GM18867 (cell line): ENCODE measurements around the gene ZNF700.
A peak's percentile ranks its signal among the peaks of the same experiment; 100 is the strongest.
"Not testable (repeated sequence)": the region's sequence is repeated elsewhere in the genome, so short reads cannot be mapped to it uniquely, and the experiment has no call there.

Experiments
- ATAC-seq: cut with Tn5 transposase; IDR thresholded peaks from one replicate; pipeline ENCODE4 v1.9.1; 2021; ENCODE audit warnings: mild to moderate bottlenecking, moderate library complexity; ENCODE audit not compliant: unreplicated experiment

ZNF700 gene

DNA sequence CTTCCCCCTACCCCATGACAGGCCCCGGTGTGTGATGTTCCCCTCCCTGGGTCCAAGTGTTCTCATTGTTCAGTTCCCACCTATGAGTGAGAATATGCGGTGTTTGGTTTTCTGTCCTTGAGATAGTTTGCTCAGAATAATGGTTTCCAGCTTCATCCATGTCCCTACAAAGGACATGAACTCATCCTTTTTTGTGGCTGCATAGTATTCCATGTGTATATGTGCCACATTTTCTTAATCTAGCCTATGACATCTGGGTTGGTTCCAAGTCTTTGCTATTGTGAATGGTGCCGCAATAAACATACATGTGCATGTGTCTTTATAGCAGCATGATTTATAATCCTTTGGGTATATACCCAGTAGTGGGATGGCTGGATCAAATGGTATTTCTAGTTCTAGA is 13.5 kb downstream of the ZNF700 start:
- ATAC-seq = not testable (repeated sequence)

- ATAC-seq = not testable (repeated sequence)
Measured at GRCh38 chr19:11941361-11941887, 16.5 kb downstream of the ZNF700 start.

DNA sequence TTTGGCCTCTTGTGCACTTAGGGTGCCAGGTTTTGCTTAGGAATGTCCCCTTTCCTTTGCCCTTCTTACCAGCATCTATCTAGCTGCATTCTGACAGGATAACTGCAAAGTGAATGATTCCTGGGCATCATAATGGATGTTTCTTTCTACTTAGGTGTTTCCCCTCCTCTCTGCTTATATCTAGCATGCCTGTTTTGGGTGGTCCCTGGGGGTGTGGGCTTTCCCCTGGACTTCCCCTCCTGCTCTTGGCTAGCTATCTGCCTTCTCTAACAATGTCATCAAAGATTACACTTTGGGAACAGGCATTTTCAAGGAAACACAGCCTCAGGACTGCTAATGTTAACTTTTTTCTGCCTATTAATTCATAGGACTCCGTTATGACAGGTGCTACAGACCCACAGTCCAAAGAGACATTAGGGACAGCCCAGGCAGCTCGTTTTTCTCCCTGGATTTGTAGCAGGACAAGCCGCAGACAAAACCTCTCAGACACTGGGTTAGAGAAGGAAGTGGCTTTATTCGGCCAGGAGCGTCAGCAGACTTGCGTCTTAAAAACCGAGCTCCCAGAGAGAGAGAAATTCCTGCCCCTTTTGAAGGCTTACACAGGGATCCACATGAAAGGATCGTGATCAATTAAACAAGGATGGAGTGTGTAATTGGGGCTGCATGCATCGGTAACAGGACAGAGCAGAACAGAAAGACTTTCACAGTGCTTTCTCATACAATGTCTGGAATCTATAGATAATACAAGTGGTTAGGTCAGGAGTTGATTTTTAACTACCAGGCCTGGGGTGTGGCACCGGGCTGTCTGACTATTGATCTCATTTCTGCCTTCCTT is 17.3 kb downstream of the ZNF700 start:
- ATAC-seq = no peak

DNA sequence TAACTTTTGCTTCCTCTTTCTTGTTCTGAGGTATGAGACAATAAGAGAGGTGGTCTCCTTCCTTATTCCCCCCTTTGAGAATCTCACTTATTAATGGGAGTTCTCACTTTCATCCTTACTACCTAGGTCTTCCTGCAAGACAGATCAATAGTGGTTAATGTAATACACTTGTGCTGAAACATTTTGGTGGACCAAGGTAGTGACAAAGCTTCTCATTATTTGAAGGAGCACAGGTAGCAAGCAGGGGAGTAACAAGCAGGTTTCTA is 17.9 kb downstream of the ZNF700 start:
- ATAC-seq = no peak

DNA sequence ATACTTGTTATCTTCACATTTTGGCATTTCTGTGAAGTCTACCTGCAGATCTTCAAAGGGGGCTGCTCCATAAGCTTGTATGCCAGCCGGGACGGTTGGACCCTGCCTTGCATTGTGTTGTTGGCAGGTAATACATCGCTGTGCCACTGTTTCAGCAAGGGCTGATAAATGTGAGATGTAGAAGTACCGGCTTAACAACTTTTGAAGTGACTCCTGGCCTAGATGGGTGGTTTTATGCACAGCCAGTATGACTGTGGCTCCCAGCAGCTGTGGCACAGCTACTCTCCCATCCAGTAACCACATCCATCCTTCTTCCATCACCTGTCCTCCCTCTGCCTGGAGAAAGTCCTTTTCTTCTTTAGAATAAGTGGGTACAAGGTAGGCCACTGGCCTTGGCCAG is 19.7 kb downstream of the ZNF700 start:
- no peak for ATAC-seq

DNA sequence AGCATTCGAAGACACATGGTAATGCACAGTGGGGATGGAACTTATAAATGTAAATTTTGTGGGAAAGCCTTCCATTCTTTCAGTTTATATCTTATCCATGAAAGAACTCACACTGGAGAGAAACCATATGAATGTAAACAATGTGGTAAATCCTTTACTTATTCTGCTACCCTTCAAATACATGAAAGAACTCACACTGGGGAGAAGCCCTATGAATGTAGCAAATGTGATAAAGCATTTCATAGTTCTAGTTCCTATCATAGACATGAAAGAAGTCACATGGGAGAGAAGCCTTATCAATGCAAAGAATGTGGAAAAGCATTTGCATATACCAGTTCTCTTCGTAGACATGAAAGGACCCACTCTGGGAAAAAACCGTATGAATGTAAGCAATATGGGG is 23.7 kb downstream of the ZNF700 start:
- ATAC-seq = no peak

GRCh38 chr19:11949201-11949600 is 24.3 kb downstream of the ZNF700 start:
- ATAC-seq = no peak

- not testable (repeated sequence) for ATAC-seq
Measured at GRCh38 chr19:11949614-11950080, 24.7 kb downstream of the ZNF700 start.

DNA sequence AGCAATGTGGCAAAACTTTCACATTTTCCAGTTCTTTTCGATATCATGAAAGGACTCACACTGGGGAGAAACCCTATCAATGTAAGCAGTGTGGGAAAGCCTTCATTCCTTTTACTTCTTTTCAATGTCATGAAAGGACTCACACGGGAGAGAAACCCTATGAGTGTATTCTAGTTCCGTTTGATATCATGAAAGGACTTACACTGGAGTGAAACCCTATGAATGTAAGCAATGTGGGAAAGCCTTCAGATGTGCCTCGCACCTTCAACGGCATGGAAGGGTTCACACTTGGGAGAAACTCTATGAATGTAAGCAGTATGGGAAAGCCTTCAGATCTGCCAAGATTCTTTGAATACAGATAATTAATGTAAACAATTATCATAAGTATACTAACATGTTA is 25.4 kb downstream of the ZNF700 start:
- no peak for ATAC-seq

GRCh38 chr19:11963566-11964355 is 38.9 kb downstream of the ZNF700 start:
- ATAC-seq = no peak

GRCh38 chr19:11964496-11964857 is 39.6 kb downstream of the ZNF700 start:
- no peak for ATAC-seq

GRCh38 chr19:11964858-11965645 is 40.1 kb downstream of the ZNF700 start, which contains the start of gene ZNF763:
Gene ZNF763 (plus strand): TSS chr19:11965040. CDS start chr19:11965209, 169 bp downstream.
- ATAC-seq = peak; percentile 87

- ATAC-seq = no peak
Measured at GRCh38 chr19:11970174-11970573, 45.3 kb downstream of the ZNF700 start.

DNA sequence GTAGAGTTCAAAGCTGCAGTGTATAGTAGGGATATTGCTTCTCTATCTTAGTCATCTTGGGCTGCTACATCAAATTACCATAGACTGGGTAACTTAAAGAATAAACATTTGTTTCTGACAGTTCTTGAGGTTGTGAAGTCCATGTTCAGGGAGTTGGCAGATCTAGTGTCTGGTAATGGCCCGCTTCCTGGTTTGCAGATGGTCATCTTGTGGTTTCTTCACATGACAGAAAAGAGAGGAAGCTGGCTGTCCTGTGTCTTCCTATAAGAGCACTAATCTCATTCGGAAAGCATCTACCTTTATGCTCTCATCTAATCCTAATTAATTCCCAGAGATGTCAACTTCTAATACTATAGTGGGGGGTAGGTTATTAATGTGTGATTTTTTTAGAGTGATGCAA is 46.1 kb downstream of the ZNF700 start:
- ATAC-seq = no peak

GRCh38 chr19:11973019-11973810 is 48.3 kb downstream of the ZNF700 start:
- no peak for ATAC-seq

DNA sequence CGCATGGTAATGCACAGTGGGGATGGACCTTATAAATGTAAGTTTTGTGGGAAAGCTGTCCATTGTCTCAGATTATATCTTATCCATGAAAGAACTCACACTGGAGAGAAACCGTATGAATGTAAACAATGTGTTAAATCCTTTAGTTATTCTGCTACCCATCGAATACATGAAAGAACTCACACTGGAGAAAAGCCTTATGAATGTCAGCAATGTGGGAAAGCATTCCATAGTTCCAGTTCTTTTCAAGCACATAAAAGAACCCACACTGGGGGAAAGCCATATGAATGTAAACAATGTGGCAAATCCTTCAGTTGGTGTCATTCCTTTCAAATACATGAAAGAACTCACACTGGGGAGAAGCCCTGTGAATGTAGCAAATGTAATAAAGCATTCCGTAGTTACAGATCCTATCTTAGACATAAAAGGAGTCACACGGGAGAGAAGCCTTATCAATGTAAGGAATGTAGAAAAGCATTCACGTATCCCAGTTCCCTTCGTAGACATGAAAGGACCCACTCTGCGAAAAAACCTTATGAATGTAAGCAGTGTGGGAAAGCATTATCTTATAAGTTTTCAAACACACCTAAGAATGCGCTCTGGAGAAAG is 53.7 kb downstream of the ZNF700 start:
- no peak for ATAC-seq

GRCh38 chr19:11979527-11979926 is 54.6 kb downstream of the ZNF700 start:
- ATAC-seq = no peak

GRCh38 chr19:11982526-11982925 is 57.6 kb downstream of the ZNF700 start:
- ATAC-seq = no peak

- ATAC-seq = no peak
Measured at GRCh38 chr19:11984986-11985385, 60.1 kb downstream of the ZNF700 start.

DNA sequence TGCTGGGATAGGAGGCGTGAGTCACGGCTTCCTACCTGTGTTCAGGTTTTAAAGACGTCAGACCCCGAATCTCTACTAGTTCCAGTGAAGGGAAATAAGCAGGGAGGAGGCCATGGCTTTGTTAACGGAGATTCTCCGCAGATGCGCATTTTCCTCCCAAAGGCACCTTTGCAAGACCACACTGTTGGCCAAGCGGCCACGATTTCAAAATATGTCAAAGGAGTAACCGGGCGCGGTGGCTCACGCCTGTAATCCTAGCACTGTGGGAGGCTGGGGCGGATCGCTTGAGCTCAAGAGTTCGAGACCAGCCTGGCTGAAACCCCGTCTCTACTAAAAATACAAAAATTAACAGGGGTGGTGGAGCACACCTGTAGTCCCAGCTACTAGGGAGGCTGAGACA is 61.8 kb downstream of the ZNF700 start:
- ATAC-seq = no peak
